Measurements from ENCODE around the gene DCLK3. TPM values are rescaled to one million over a fixed set of nuclear protein-coding genes. Genes with fewer than 3 reads are reported as not detected.

The DCLK3 gene
- total and polyA plus RNA-seq, 2 of the 4 experiments (the other 2 are of a cell fraction) = not detected

DNA sequence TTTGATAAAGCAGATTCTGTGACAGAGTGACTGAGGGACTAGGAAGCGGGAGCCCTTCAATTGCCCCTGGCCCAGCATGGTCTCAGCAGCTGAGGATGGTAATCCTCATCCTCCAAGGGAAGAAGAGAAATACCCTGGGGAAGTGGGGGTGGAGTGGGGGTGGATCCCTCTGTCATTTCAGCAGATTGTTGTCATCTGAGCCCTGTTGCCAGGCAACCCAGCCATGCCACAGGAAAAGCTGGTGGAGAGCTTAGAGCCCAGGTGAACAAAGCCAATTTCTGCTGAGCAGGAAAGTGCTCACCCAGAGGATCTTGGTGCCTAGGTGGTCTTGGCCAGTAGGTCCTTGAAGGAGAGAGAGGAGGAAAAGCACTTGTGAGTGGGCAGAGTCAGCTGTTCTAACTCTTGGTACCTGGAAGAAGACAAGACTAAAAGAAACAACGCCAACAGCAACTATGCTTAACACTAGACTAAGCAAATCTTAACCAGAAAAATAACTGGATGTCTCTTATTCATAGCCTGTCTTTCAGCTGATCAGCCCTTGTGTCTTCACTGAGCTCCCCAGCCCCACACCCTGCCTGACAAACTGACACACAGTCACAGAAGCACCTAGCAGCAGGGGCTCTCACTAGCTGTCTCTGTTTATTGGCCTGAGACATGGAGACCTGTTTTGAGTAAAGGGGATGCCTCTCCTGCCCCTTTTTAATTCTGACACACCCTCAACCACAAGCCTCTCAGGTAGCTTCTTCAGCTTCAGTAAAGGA is 40.1 kb upstream of the DCLK3 start:
- no CpG with 5 or more reads among the region's 2 CpGs for WGBS, 2 experiments (ENCODE audit: extremely low coverage in 2 of 2, insufficient read length in 1 of 2)
- in situ Hi-C loops (cut with MboI; ENCODE audit: low sequenced_read_pairs) = no loop called here
- no peak for ATAC-seq (ENCODE audit: low read depth)

More for the DNA sequence above, 40.1 kb upstream of the DCLK3 start:
- H3K56ac ChIP-seq (ENCODE audit: extremely low read depth, insufficient read depth, low read length) = no peak overlapping the region
- ChIA-PET POLR2A (ENCODE audit: unreplicated experiment) (no interaction called here), CTCF (interaction anchor here (0.5 to 1.2 kb wide), 2 partner anchors 10 to 78 kb away, joined by 3 to 4 read pairs; no protein-coding TSS in a partner anchor)
- no peaks in the 10 kb centered on the region for H3K36me3 ChIP-seq (ENCODE audit: control insufficient read depth, insufficient read depth, low read length)
- no peak overlapping the region for H3K18ac ChIP-seq (ENCODE audit: low read depth, low read length)
- H3K4me2 ChIP-seq (ENCODE audit: low read depth, low read length) = no peak overlapping the region
- no peak overlapping the region for H2AK9ac ChIP-seq (replicated peaks; ENCODE audit: low read depth, low read length, poor library complexity)
- H3K9me1 ChIP-seq (ENCODE audit: insufficient read depth, low read length) = no peaks in the 10 kb centered on the region
- H3K9ac ChIP-seq (ENCODE audit: low read depth, low read length) = no peak overlapping the region
- no peak overlapping the region for H3K23ac ChIP-seq (ENCODE audit: low read depth, low read length)
- H3K27me3 ChIP-seq (ENCODE audit: control insufficient read depth, insufficient read depth, low read length) = no peaks in the 10 kb centered on the region
- dilution Hi-C loops (cut with HindIII; ENCODE audit: low sequenced_read_pairs, unreplicated experiment) = no loop called here
- no peak overlapping the region for H2BK5ac ChIP-seq (ENCODE audit: low read depth, low read length, poor library complexity, severe bottlenecking)
- no peak overlapping the region for H2BK120ac ChIP-seq (ENCODE audit: low read depth, low read length)
- no peak overlapping the region for H4K5ac ChIP-seq (ENCODE audit: low read depth, low read length)
- DNase-seq = no peak
- no peaks in the 10 kb centered on the region for H4K20me1 ChIP-seq (ENCODE audit: insufficient read depth, low read length)
- peaks cover 2% of the 10 kb centered on the region; the same call in 1 of the 2 replicates for H3K9me3 ChIP-seq (ENCODE audit: control insufficient read depth, insufficient read depth, low read length)
- no peak overlapping the region for H3K14ac ChIP-seq (replicated peaks; ENCODE audit: low read depth, low read length)
- intact Hi-C loops (cut with micrococcal nuclease) = no loop called here
- H2BK15ac ChIP-seq (ENCODE audit: low read depth, low read length) = no peak overlapping the region
- H2AFZ ChIP-seq (replicated peaks; ENCODE audit: low read length, poor library complexity) = no peak overlapping the region
- no peaks in the 10 kb centered on the region for H3K4me1 ChIP-seq (ENCODE audit: control insufficient read depth, insufficient read depth, low read length)
- H3K27ac ChIP-seq (ENCODE audit: insufficient read depth, low read length) = no peak overlapping the region
- H3K79me1 ChIP-seq (ENCODE audit: low read depth in 1 of 2, low read length in 2 of 2) = no peaks in the 10 kb centered on the region
- no peak overlapping the region for H4K8ac ChIP-seq (ENCODE audit: low read depth in 2 of 2, low read length in 2 of 2)
- TF ChIP-seq RCOR1 (IDR thresholded peaks at IDR 0.05; ENCODE audit: insufficient replicate concordance, low read length) = no peak
- TF ChIP-seq, protein P1, sequence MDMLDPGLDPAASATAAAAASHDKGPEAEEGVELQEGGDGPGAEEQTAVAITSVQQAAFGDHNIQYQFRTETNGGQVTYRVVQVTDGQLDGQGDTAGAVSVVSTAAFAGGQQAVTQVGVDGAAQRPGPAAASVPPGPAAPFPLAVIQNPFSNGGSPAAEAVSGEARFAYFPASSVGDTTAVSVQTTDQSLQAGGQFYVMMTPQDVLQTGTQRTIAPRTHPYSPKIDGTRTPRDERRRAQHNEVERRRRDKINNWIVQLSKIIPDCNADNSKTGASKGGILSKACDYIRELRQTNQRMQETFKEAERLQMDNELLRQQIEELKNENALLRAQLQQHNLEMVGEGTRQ (IDR thresholded peaks at IDR 0.05; ENCODE audit: low read depth, low read length) = no peak
- TF ChIP-seq RAD21 (IDR thresholded peaks at IDR 0.05; ENCODE audit: low read length) = no peak
- no peak for TF ChIP-seq MXI1 (IDR thresholded peaks at IDR 0.05; ENCODE audit: borderline replicate concordance, low read depth, low read length)
- no peak for TF ChIP-seq POLR2A (IDR thresholded peaks at IDR 0.05; ENCODE audit: low read depth, low read length)
- TF ChIP-seq RFX5 (IDR thresholded peaks at IDR 0.05; ENCODE audit: low read depth, low read length) = no peak
- no peak for TF ChIP-seq SMC3 (IDR thresholded peaks at IDR 0.05; ENCODE audit: low read depth, low read length)
- no peak for TF ChIP-seq MAFK (IDR thresholded peaks at IDR 0.05; ENCODE audit: low read depth, low read length)
- TF ChIP-seq BHLHE40 (IDR thresholded peaks at IDR 0.05; ENCODE audit: low read depth, low read length) = no peak
- no peak for TF ChIP-seq FOS (IDR thresholded peaks at IDR 0.05; ENCODE audit: low read depth, low read length)
- TF ChIP-seq CHD1 (IDR thresholded peaks at IDR 0.05; ENCODE audit: low read depth, low read length) = no peak
- no peak for TF ChIP-seq NFE2L2 (IDR thresholded peaks at IDR 0.05; ENCODE audit: low read depth, low read length)
- TF ChIP-seq, protein P2, sequence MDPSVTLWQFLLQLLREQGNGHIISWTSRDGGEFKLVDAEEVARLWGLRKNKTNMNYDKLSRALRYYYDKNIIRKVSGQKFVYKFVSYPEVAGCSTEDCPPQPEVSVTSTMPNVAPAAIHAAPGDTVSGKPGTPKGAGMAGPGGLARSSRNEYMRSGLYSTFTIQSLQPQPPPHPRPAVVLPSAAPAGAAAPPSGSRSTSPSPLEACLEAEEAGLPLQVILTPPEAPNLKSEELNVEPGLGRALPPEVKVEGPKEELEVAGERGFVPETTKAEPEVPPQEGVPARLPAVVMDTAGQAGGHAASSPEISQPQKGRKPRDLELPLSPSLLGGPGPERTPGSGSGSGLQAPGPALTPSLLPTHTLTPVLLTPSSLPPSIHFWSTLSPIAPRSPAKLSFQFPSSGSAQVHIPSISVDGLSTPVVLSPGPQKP (IDR thresholded peaks at IDR 0.05; ENCODE audit: borderline replicate concordance, low read depth, low read length) = no peak
- TF ChIP-seq, protein P3, sequence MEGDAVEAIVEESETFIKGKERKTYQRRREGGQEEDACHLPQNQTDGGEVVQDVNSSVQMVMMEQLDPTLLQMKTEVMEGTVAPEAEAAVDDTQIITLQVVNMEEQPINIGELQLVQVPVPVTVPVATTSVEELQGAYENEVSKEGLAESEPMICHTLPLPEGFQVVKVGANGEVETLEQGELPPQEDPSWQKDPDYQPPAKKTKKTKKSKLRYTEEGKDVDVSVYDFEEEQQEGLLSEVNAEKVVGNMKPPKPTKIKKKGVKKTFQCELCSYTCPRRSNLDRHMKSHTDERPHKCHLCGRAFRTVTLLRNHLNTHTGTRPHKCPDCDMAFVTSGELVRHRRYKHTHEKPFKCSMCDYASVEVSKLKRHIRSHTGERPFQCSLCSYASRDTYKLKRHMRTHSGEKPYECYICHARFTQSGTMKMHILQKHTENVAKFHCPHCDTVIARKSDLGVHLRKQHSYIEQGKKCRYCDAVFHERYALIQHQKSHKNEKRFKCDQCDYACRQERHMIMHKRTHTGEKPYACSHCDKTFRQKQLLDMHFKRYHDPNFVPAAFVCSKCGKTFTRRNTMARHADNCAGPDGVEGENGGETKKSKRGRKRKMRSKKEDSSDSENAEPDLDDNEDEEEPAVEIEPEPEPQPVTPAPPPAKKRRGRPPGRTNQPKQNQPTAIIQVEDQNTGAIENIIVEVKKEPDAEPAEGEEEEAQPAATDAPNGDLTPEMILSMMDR (conservative IDR thresholded peaks at IDR 0.05; ENCODE audit: low read depth, low read length) = no peak
- TF ChIP-seq MAZ (IDR thresholded peaks at IDR 0.05; ENCODE audit: borderline replicate concordance, low read depth, low read length) = no peak
- no peak for TF ChIP-seq CEBPB (IDR thresholded peaks at IDR 0.05; ENCODE audit: low read depth, low read length)
- no TSS peak for BruUV-seq (replicated peaks)
- no peak overlapping the region for H2AK5ac ChIP-seq (ENCODE audit: low read depth, low read length)
- no peak overlapping the region for H4K91ac ChIP-seq (ENCODE audit: insufficient read depth, low read depth, low read length)
- H3K4me3 ChIP-seq (ENCODE audit: insufficient read depth, low read depth, low read length) = no peak overlapping the region
- no peak overlapping the region for H3K4ac ChIP-seq (ENCODE audit: low read depth, low read length)
- H2BK20ac ChIP-seq (ENCODE audit: low read depth, low read length) = no peak overlapping the region
